Naive B cell (primary cell): ENCODE measurements around the gene MAN1A1. TPM values are rescaled to one million over a fixed set of nuclear protein-coding genes. Genes with fewer than 3 reads are reported as not detected.

Source experiments
- ATAC-seq, 2 donors: fragments of 150-1000 bp; cut with Tn5 transposase; 2 replicates each; pipeline ENCODE4 v1.10.0; 2021; ENCODE audit warnings: low read depth in 2 of 2, mild to moderate bottlenecking in 2 of 2, moderate library complexity in 2 of 2
- DNase-seq: peaks from one replicate; pipeline ENCODE4 v3.0.0; 2022
- H3K27ac Mint-ChIP-seq, 6 donors: one replicate each; pipeline ENCODE4 v1.8.0; 2020 to 2022; ENCODE audit warnings: mild to moderate bottlenecking in 6 of 6, mixed read lengths in 6 of 6, moderate library complexity in 5 of 6, inconsistent platforms in 2 of 6
- H3K27me3 Mint-ChIP-seq, 3 donors: one replicate each; pipeline ENCODE4 v1.8.0; 2021 to 2022; ENCODE audit warnings: mixed read lengths in 3 of 3, mild to moderate bottlenecking in 1 of 3
- H3K36me3 Mint-ChIP-seq, 2 donors: one replicate each; pipeline ENCODE4 v1.8.0; 2020 to 2022; ENCODE audit warnings: mixed read lengths in 2 of 2, inconsistent platforms in 1 of 2, mild to moderate bottlenecking in 1 of 2
- H3K4me1 Mint-ChIP-seq, 3 donors: one replicate each; pipeline ENCODE4 v1.8.0; 2020 to 2022; ENCODE audit warnings: mixed read lengths in 3 of 3, inconsistent platforms in 1 of 3, mild to moderate bottlenecking in 1 of 3, moderate library complexity in 1 of 3
- H3K4me3 Mint-ChIP-seq, 8 donors: one replicate each; pipeline ENCODE4 v1.8.0; 2020 to 2022; ENCODE audit warnings: mild to moderate bottlenecking in 8 of 8, mixed read lengths in 8 of 8, moderate library complexity in 8 of 8, inconsistent platforms in 2 of 8
- H3K9me3 Mint-ChIP-seq, 7 donors: one replicate each; pipeline ENCODE4 v1.8.0; 2020 to 2022; ENCODE audit warnings: mixed read lengths in 7 of 7, mild to moderate bottlenecking in 5 of 7, inconsistent platforms in 2 of 7, moderate library complexity in 1 of 7
- polyA plus RNA-seq, 6 donors: library from polyadenylated mRNA; unstranded; fragments of 300-500 nt; fragmentation: Illumina TruSeq; gene quantifications; one replicate each; pipeline ENCODE4 v1.2.3, GENCODE V29; 2021; ENCODE audit warnings: low read depth in 6 of 6

MAN1A1 gene
- polyA plus RNA-seq, 6 donors from 2014 or later, result 14.2 to 23.1 (median 19.0) TPM

DNA sequence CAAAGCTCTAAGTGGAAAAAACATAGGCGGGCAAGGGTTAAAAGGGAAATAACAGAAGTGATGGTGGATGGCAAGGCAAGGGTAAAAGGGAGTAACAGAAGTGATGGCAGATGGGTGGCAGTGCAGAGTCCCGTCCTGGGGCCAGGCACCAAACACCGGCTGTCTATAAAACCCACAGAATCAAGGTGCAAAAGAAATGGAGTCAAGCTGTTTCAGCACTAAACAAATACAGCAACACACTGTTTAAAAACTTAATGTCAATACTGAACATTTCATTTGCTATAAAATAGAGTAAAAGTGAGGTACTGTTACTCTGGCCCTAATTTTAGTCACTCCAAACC is 87.6 kb downstream of the MAN1A1 start:
- peaks cover 0 to 10% (median 3%) of the 10 kb centered on the region in 3 donors for H3K4me1 Mint-ChIP-seq
- DNase-seq (no peak), ATAC-seq (no peak)
- H3K36me3 Mint-ChIP-seq, result peaks cover 18 to 20% of the 10 kb centered on the region in 2 donors
- peaks cover 0 to 7% (median 4%) of the 10 kb centered on the region in 7 donors for H3K9me3 Mint-ChIP-seq
- no peak overlapping the region for H3K4me3 Mint-ChIP-seq
- H3K27ac Mint-ChIP-seq, result no peak overlapping the region
- H3K27me3 Mint-ChIP-seq, result no peaks in the 10 kb centered on the region

DNA sequence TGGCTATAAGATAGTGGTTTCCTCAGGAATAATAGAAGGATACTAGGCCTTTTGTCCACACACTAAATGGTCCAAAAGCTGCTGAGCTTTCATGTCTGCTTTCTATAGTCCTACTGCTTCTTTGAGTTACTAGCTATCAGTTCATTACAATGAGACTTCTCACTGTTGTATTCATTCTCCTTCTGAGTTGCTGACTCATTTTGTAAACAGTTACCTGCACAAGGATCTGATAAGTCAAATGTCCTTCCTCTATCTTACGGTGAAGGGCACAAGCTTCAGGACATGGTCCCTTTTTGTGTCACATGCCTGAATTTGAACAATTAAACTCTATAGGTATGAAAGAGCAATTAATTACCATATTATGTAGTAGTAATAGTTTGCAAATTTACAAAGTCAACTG is 90.5 kb downstream of the MAN1A1 start:
- no peak for ATAC-seq
- peaks cover 18 to 27% of the 10 kb centered on the region in 2 donors for H3K36me3 Mint-ChIP-seq
- peaks cover 0 to 13% (median 5%) of the 10 kb centered on the region in 3 donors for H3K4me1 Mint-ChIP-seq
- H3K27ac Mint-ChIP-seq, result no peak overlapping the region
- H3K27me3 Mint-ChIP-seq, result no peaks in the 10 kb centered on the region
- H3K4me3 Mint-ChIP-seq, result no peak overlapping the region
- peaks cover 0 to 7% (median 4%) of the 10 kb centered on the region in 7 donors for H3K9me3 Mint-ChIP-seq
- DNase-seq, result no peak

DNA sequence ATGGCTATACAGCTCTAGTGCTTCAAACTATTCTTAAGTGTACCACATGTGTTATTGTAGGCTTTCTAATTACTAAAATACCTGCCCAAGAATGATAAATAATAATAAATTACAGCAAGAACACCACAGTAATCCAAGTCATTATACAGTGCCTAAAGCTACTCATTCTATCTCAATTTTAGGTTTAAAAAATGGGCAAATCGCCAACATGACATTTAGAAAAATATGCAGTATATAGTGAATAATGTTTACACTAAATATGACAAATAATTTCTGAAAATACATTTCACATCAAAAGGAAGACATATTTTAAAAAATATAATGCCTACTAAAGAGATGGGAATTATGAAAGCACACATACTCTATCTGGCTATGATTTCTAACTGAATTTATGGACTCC is 91.8 kb downstream of the MAN1A1 start:
- peaks cover 0 to 5% (median 2%) of the 10 kb centered on the region in 7 donors for H3K9me3 Mint-ChIP-seq
- H3K27ac Mint-ChIP-seq, result peak overlapping the region in 1 of 6 donors; percentile 0
- no peak overlapping the region for H3K4me3 Mint-ChIP-seq
- H3K4me1 Mint-ChIP-seq, result peaks cover 0 to 13% (median 5%) of the 10 kb centered on the region in 3 donors
- DNase-seq (no peak), ATAC-seq (no peak)
- H3K27me3 Mint-ChIP-seq, result no peaks in the 10 kb centered on the region
- peaks cover 11 to 19% of the 10 kb centered on the region in 2 donors for H3K36me3 Mint-ChIP-seq

DNA sequence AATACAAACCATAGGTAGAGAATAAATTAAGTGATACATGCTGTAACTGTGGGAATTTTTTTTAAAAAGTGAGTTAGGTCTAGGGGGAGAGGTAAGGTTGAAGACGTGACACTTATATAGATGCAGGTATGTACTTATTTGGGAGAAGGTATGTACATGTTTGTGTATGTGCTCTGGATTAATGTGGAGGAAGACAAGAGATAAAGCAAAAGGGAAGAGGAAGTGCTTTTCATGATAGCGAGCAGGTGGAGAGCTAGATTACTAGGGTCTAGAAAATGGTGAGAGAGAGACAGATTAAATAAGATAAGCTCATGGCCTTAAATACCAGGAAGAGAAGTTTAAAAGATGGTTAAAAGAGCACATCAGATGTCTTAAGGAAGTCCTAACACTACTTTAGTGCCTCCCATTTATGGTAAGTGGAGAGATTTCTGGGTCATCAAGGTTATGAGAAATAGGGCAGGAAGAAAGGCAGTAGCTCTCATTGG is 92.5 kb downstream of the MAN1A1 start:
- H3K27ac Mint-ChIP-seq, result peak overlapping the region in 2 of 6 donors; percentile 0 to 2
- no peak for DNase-seq
- peaks cover 0 to 4% (median 0%) of the 10 kb centered on the region in 7 donors for H3K9me3 Mint-ChIP-seq
- no peaks in the 10 kb centered on the region for H3K27me3 Mint-ChIP-seq
- peaks cover 0 to 13% (median 5%) of the 10 kb centered on the region in 3 donors for H3K4me1 Mint-ChIP-seq
- no peak overlapping the region for H3K4me3 Mint-ChIP-seq
- peaks cover 8 to 14% of the 10 kb centered on the region in 2 donors for H3K36me3 Mint-ChIP-seq
- ATAC-seq, result no peak

DNA sequence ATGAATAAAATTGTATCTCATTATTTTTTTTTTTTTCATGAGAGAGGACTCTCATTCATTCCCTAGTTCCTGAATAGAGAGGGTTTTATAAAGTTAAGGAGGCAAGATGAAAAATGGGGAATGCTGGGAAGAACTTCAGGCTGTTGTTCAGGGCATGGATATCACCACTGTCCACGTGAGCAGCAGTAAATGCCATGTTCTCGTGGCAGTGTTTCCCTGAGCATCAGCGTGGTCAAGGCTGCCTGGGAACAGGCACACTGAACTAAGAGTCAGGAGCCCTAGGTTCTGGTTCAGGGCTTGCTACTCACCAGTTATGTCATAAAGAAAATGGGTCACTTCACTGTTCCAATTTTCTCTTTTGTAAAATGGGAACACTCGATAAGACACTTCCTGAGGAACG is 93.2 kb downstream of the MAN1A1 start:
- H3K36me3 Mint-ChIP-seq, result peaks cover 3 to 8% of the 10 kb centered on the region in 2 donors
- no peaks in the 10 kb centered on the region for H3K27me3 Mint-ChIP-seq
- H3K9me3 Mint-ChIP-seq, result peaks cover 0 to under 1% (median 0%) of the 10 kb centered on the region in 7 donors
- peaks cover 0 to 13% (median 5%) of the 10 kb centered on the region in 3 donors for H3K4me1 Mint-ChIP-seq
- DNase-seq (no peak), ATAC-seq (no peak)
- H3K4me3 Mint-ChIP-seq, result no peak overlapping the region
- peak overlapping the region in 2 of 6 donors; percentile 44 to 96 for H3K27ac Mint-ChIP-seq

DNA sequence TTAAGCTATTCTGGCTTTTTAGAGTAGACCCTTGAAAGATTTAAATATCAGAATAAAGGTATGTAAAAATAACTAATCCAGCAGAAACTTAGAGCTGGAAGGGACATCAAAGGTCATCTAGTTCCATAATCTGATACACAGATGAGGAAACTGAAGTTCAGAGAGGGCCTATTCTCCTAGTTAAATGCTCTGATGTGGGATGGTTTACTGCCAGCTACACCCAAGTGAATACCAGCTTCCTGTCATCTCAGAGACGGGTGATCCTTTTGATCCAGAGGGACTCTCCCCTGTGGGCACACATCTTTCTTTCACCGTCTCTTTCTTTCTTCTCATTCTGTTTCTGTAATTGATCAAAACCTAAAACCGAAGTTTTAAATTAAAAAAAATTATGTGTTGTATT is 94.1 kb downstream of the MAN1A1 start:
- H3K27me3 Mint-ChIP-seq, result no peaks in the 10 kb centered on the region
- H3K4me3 Mint-ChIP-seq, result no peak overlapping the region
- H3K27ac Mint-ChIP-seq, result no peak overlapping the region
- H3K4me1 Mint-ChIP-seq, result peaks cover 0 to 13% (median 5%) of the 10 kb centered on the region in 3 donors
- no peak for ATAC-seq
- H3K36me3 Mint-ChIP-seq, result peaks cover 7 to 10% of the 10 kb centered on the region in 2 donors
- H3K9me3 Mint-ChIP-seq, result no peaks in the 10 kb centered on the region
- no peak for DNase-seq

DNA sequence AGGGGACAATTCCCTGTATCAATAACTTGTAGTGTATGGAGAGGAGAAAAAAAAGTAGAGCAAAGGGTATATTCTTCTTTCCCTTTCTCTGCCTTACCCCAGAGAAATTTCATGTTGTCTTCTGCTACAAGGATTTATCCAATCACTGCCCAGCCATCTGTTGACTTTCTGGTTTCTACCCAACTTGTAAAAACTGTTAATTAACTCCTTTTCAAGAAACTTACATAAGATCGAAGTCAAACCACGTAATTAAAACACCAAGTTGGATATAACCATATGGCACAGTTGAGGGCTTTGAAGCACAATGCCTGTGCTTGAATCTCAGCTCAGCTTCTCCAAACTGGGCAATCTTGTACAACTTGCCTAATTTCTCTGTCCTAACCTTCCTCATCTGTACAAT is 99.5 kb downstream of the MAN1A1 start:
- H3K9me3 Mint-ChIP-seq, result no peaks in the 10 kb centered on the region
- no peak overlapping the region for H3K27ac Mint-ChIP-seq
- ATAC-seq, result no peak
- no peak overlapping the region for H3K4me3 Mint-ChIP-seq
- no peaks in the 10 kb centered on the region for H3K27me3 Mint-ChIP-seq
- H3K4me1 Mint-ChIP-seq, result no peaks in the 10 kb centered on the region
- no peak for DNase-seq
- peaks cover 8 to 29% of the 10 kb centered on the region in 2 donors for H3K36me3 Mint-ChIP-seq

DNA sequence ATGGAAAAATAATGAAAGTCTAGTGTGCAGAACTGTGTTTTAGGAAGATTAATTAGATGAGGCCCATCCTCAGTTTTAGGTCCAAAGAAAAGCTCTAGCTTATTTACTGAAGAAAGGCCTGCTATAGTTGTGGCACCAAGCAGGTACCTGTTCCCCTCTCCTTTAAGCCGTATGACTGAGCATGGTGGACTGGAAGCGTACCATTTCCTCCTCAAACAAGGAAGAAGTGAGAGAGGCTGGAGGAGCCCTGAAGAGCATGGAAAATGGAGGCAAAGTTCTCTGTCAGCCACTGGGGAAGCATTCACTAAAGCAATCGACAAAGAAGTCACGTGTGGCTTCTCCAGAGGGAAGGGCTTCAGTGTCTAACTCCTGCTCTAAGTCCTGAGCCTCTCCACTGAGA is 100.2 kb downstream of the MAN1A1 start:
- Mint-ChIP-seq H3K27me3 (no peaks in the 10 kb centered on the region), H3K27ac (no peak overlapping the region), H3K4me1 (no peaks in the 10 kb centered on the region), H3K36me3 (peaks cover 8 to 33% of the 10 kb centered on the region in 2 donors), H3K4me3 (no peak overlapping the region), H3K9me3 (no peaks in the 10 kb centered on the region)
- ATAC-seq (no peak), DNase-seq (no peak)

DNA sequence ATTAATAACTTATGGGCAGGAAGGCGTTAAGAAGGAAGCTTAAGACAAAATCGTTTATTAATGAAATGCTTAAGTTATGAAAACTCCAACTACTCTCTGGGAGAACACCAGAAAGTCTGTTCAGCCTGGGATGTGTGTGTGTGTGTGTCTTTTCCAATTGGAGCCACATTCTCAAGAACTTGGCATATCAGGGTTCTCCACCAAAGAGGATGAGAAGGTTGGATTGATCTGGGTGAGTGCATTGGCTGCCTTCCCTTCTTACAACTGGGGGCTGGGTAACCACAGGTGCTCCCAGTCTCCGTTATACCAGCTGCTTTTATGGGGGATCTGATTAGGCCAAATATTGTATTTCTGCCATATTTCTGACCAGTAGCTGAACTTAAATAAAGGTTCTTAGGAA is 102.1 kb downstream of the MAN1A1 start:
- DNase-seq (no peak), ATAC-seq (no peak)
- no peaks in the 10 kb centered on the region for H3K9me3 Mint-ChIP-seq
- H3K27ac Mint-ChIP-seq, result peak overlapping the region in 1 of 6 donors; percentile 3
- H3K27me3 Mint-ChIP-seq, result no peaks in the 10 kb centered on the region
- peaks cover 8 to 33% of the 10 kb centered on the region in 2 donors for H3K36me3 Mint-ChIP-seq
- no peak overlapping the region for H3K4me3 Mint-ChIP-seq
- peaks cover 0 to 3% (median 0%) of the 10 kb centered on the region in 3 donors for H3K4me1 Mint-ChIP-seq

DNA sequence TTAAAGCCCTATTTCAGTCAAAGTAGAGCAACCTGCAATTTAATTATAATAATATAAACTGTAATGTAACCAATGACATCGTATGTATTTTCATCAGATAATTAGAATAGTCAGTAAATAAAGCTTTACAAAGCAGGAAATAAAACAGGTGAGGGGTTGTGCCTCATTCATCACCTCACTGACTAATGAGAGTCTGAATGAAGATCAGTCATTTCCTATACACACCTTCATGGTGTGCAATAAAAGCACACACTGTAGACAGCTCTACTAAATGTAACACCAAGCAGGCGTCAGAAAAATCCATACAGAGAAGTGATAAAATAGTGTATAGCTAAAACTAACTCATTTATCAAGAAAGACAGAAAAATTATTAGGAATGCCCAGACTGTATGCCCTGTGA is 105.9 kb downstream of the MAN1A1 start:
- Mint-ChIP-seq H3K27ac (no peak overlapping the region), H3K4me3 (no peak overlapping the region), H3K36me3 (peaks cover 8 to 22% of the 10 kb centered on the region in 2 donors), H3K27me3 (no peaks in the 10 kb centered on the region), H3K4me1 (peaks cover 0 to 3% (median 0%) of the 10 kb centered on the region in 3 donors), H3K9me3 (no peaks in the 10 kb centered on the region)
- DNase-seq (no peak), ATAC-seq (no peak)

DNA sequence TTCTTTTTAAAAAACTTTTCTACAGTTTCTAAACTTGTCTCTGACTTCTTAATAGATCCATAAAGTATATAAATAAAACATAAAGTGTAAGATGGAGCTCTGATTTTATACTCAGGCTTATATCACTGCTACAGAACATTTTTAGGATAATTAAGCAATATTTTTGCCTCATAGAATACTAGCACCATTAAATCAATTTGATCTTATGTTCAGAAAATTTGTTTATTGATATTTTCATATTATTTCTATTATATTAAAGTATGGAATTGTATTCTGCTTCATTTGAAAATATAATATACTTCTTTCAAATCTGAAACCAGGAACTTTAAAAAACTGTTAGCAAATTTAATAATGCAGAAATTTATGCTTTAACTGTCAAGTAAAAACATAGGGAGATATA is 106.5 kb downstream of the MAN1A1 start:
- Mint-ChIP-seq H3K9me3 (no peaks in the 10 kb centered on the region), H3K27ac (no peak overlapping the region), H3K36me3 (peaks cover 8 to 22% of the 10 kb centered on the region in 2 donors), H3K27me3 (no peaks in the 10 kb centered on the region), H3K4me3 (no peak overlapping the region), H3K4me1 (peaks cover 0 to 3% (median 0%) of the 10 kb centered on the region in 3 donors)
- no peak for ATAC-seq
- no peak for DNase-seq

DNA sequence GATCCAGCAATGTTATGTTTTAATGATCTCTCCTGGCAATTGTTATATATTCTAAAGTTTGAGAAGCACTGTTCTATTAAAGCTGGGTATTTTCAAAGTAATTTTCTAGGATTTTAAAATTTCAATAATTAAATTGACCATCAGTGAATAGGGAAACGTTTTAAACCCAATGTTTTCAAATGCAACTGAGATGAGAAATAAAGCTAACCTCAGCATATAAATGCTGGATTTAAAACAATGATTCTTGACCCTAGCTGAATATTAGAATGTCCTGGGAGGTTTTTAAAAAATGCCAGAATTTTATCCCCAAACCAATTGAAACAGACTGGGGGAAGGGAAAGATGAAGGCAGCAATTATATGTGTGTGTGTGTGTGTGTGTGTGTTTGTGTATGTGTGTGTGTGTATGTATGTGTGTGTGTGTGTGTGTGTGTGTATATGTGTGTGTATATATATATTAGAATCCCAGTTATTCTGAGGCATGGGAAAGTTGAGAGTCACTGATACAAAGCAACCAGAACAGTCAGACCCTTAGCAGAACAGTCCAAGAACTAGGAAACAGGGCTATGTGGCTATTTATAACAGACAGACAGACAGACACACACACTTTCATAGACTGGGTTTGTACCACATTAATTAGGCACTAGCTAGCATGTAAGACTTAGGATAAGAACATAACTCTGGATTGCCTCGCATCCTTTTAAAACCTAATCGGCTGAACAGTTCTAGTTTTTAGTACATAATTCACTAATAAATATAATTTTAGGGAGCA is 107.8 kb downstream of the MAN1A1 start:
- H3K27ac Mint-ChIP-seq, result no peak overlapping the region
- no peak for ATAC-seq
- H3K4me3 Mint-ChIP-seq, result no peak overlapping the region
- no peaks in the 10 kb centered on the region for H3K27me3 Mint-ChIP-seq
- peaks cover 10 to 20% of the 10 kb centered on the region in 2 donors for H3K36me3 Mint-ChIP-seq
- peaks cover 0 to 3% (median 0%) of the 10 kb centered on the region in 3 donors for H3K4me1 Mint-ChIP-seq
- peaks cover 0 to 4% (median 0%) of the 10 kb centered on the region in 7 donors for H3K9me3 Mint-ChIP-seq
- no peak for DNase-seq

DNA sequence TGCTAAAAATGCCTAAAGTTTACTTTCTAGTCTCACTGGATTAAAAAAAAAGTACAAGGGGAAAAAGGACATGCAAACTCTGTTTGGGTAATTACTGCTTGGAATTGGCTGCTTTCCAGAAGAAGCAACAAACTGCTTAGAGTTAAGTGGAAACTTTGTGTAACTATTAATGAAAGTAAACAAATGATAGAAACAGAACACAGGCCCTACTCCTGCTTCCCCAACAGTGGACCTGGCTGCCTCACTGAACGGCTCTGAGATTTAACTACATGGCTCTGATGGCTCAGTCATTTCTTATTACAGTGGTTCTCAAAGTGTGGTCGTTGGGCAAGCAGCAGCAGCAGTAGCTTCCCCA is 108.5 kb downstream of the MAN1A1 start:
- H3K9me3 Mint-ChIP-seq, result peaks cover 0 to 7% (median 0%) of the 10 kb centered on the region in 7 donors
- no peak for ATAC-seq
- H3K4me3 Mint-ChIP-seq, result no peak overlapping the region
- no peak for DNase-seq
- H3K4me1 Mint-ChIP-seq, result peaks cover 0 to 3% (median 0%) of the 10 kb centered on the region in 3 donors
- peaks cover 14 to 16% of the 10 kb centered on the region in 2 donors for H3K36me3 Mint-ChIP-seq
- no peak overlapping the region for H3K27ac Mint-ChIP-seq
- no peaks in the 10 kb centered on the region for H3K27me3 Mint-ChIP-seq
